Endodermal cell (in vitro differentiated cells): Measurements from ENCODE around the gene TBL1X. TPM values are rescaled to one million over a fixed set of nuclear protein-coding genes. Genes with fewer than 3 reads are reported as not detected.
A peak's percentile ranks its signal among the peaks of the same experiment; 100 is the strongest.

ENCODE experiments used
- DNase-seq: peaks from one replicate; pipeline ENCODE4 v3.0.0-alpha.2; 2017
- H3K27ac ChIP-seq: 2 replicates; pipeline ENCODE4 v1.5.1; 2013; ENCODE audit warnings: mild to moderate bottlenecking, low read depth, low read length, moderate library complexity
- H3K27me3 ChIP-seq: 2 replicates; pipeline ENCODE4 v1.6.1; 2013; ENCODE audit warnings: mild to moderate bottlenecking, low read length, moderate library complexity; ENCODE audit not compliant: insufficient read depth, control insufficient read depth, poor library complexity, severe bottlenecking
- H3K36me3 ChIP-seq: 2 replicates; pipeline ENCODE4 v1.7.0; 2013; ENCODE audit warnings: mild to moderate bottlenecking, low read length, moderate library complexity; ENCODE audit not compliant: control insufficient read depth, insufficient read depth
- H3K4me1 ChIP-seq: one replicate; pipeline ENCODE4 v1.7.0; 2013; ENCODE audit warnings: low read length; ENCODE audit not compliant: control insufficient read depth, insufficient read depth
- H3K4me3 ChIP-seq: 2 replicates; pipeline ENCODE4 v1.5.1; 2013; ENCODE audit warnings: mild to moderate bottlenecking, low read length, moderate library complexity
- H3K9ac ChIP-seq: 2 replicates; pipeline ENCODE4 v1.6.1; 2013; ENCODE audit warnings: mild to moderate bottlenecking, low read length, moderate library complexity; ENCODE audit not compliant: poor library complexity, severe bottlenecking; ENCODE audit errors: extremely low read depth
- H3K9me3 ChIP-seq: 2 replicates; pipeline ENCODE4 v1.6.1; 2013; ENCODE audit warnings: mild to moderate bottlenecking, low read length, moderate library complexity; ENCODE audit not compliant: control insufficient read depth
- H3K27ac Mint-ChIP-seq: 2 replicates; pipeline ENCODE4 v1.8.0; 2020; ENCODE audit warnings: mixed read lengths
- H3K27me3 Mint-ChIP-seq: 2 replicates; pipeline ENCODE4 v1.8.0; 2021; ENCODE audit warnings: mild to moderate bottlenecking, mixed read lengths; ENCODE audit not compliant: insufficient read depth
- H3K36me3 Mint-ChIP-seq: 2 replicates; pipeline ENCODE4 v1.8.0; 2020; ENCODE audit warnings: low read depth, mixed read lengths
- H3K4me1 Mint-ChIP-seq: 2 replicates; pipeline ENCODE4 v1.8.0; 2020; ENCODE audit warnings: mixed read lengths
- H3K4me3 Mint-ChIP-seq: 2 replicates; pipeline ENCODE4 v1.8.0; 2020; ENCODE audit warnings: mild to moderate bottlenecking, moderate library complexity, mixed read lengths
- H3K9me3 Mint-ChIP-seq: 2 replicates; pipeline ENCODE4 v1.8.0; 2020; ENCODE audit warnings: mild to moderate bottlenecking, mixed read lengths
- CTCF ChIP-seq: fragments of 200-600 bp; sonication (generic); conservative IDR thresholded peaks from 2 replicates; pipeline ENCODE4 v1.5.0; 2021; ENCODE audit warnings: antibody characterized with exemption, mild to moderate bottlenecking
- WGBS, 2 experiments: methylation state at CpG; one replicate each; pipeline versions ENCODE4 v1.1.5 to v1.1.7; 2013; ENCODE audit warnings: missing lambda C conversion rate in 2 of 2, mixed read lengths in 1 of 2; ENCODE audit not compliant: insufficient coverage in 1 of 2, insufficient read length in 1 of 2; 5-methylcytosine and 5-hydroxymethylcytosine counted together
- total RNA-seq, 2 donors: library from RNA; stranded (reverse); fragmentation: NEBNext Ultra II Directional in 1 of 2; extraction: Animal tissue kit (Norgen Biotek cat#: 25700) in 1 of 2; gene quantifications; 2 replicates in 1 of 2; 3 replicates in 1 of 2; pipeline ENCODE4 v1.2.1, GENCODE V29; 2021

TBL1X gene
- total RNA-seq, 2 donors from 2014 or later: 19.1 to 24.1 TPM

GRCh38 chrX:9781941-9782340, 317.1 kb downstream of the TBL1X start:
- Histone ChIP-seq H3K9ac (no peak overlapping the region), H3K27me3 (no peaks in the 10 kb centered on the region), H3K36me3 (no peaks in the 10 kb centered on the region), H3K27ac (no peak overlapping the region), H3K9me3 (no peaks in the 10 kb centered on the region), H3K4me3 (no peak overlapping the region), H3K4me1 (no peaks in the 10 kb centered on the region)
- DNase-seq: no peak
- TF ChIP-seq CTCF: no peak
- Mint-ChIP-seq H3K36me3 (peaks cover 11% of the 10 kb centered on the region), H3K27ac (no peak overlapping the region), H3K9me3 (peaks cover 68% of the 10 kb centered on the region), H3K4me1 (no peaks in the 10 kb centered on the region), H3K4me3 (no peak overlapping the region), H3K27me3 (no peaks in the 10 kb centered on the region)
- 92 to 93% methylated on average over 2 to 6 of the region's 7 CpGs for WGBS, 2 experiments

- no peaks in the 10 kb centered on the region for H3K36me3 ChIP-seq
- Mint-ChIP-seq H3K36me3 (no peaks in the 10 kb centered on the region), H3K4me3 (no peak overlapping the region), H3K27ac (no peak overlapping the region), H3K9me3 (peaks cover 66% of the 10 kb centered on the region), H3K27me3 (no peaks in the 10 kb centered on the region), H3K4me1 (peaks cover 17% of the 10 kb centered on the region)
- H3K9me3 ChIP-seq: no peaks in the 10 kb centered on the region
- no peaks in the 10 kb centered on the region for H3K27me3 ChIP-seq
- WGBS, 2 experiments: 90 to 97% methylated on average over 2 to 7 of the region's 8 CpGs
- H3K4me3 ChIP-seq: no peak overlapping the region
- H3K4me1 ChIP-seq: peaks cover 3% of the 10 kb centered on the region
- H3K27ac ChIP-seq: no peak overlapping the region
- no peak overlapping the region for H3K9ac ChIP-seq
- DNase-seq: no peak
- TF ChIP-seq CTCF: no peak
Measured at GRCh38 chrX:9784332-9784731, 319.5 kb downstream of the TBL1X start.

GRCh38 chrX:9785254-9785943, 320.5 kb downstream of the TBL1X start:
- Histone ChIP-seq H3K4me3 (peak overlapping the region; percentile 69), H3K9me3 (no peaks in the 10 kb centered on the region), H3K36me3 (no peaks in the 10 kb centered on the region), H3K9ac (peak overlapping the region; percentile 6), H3K27me3 (no peaks in the 10 kb centered on the region), H3K4me1 (peaks cover 3% of the 10 kb centered on the region), H3K27ac (no peak overlapping the region)
- no peak for DNase-seq
- H3K9me3 Mint-ChIP-seq: peaks cover 64% of the 10 kb centered on the region
- WGBS, 2 experiments: 7 to 84% methylated on average over 4 to 49 of the region's 58 CpGs
- H3K36me3 Mint-ChIP-seq: no peaks in the 10 kb centered on the region
- no peaks in the 10 kb centered on the region for H3K27me3 Mint-ChIP-seq
- TF ChIP-seq CTCF: peak; percentile 40
- peak overlapping the region; percentile 55 for H3K4me3 Mint-ChIP-seq
- no peak overlapping the region for H3K27ac Mint-ChIP-seq
- peaks cover 26% of the 10 kb centered on the region for H3K4me1 Mint-ChIP-seq
